Measurements from ENCODE around the gene MBOAT2.

The MBOAT2 gene

GRCh38 chr2:9024575-9024974 lies 21.1 kb upstream of the MBOAT2 start:
- H3K4me3 ChIP-seq (ENCODE audit: low read length, poor library complexity, severe bottlenecking), result no peak overlapping the region
- no peaks in the 10 kb centered on the region for H3K9me3 ChIP-seq (ENCODE audit: insufficient read depth, low read depth, low read length)
- H2AFZ ChIP-seq (ENCODE audit: low read length), result no peak overlapping the region
- no peak for TF ChIP-seq EZH2phosphoT487 (IDR thresholded peaks at IDR 0.05; ENCODE audit: borderline replicate concordance)
- TF ChIP-seq, protein P1, sequence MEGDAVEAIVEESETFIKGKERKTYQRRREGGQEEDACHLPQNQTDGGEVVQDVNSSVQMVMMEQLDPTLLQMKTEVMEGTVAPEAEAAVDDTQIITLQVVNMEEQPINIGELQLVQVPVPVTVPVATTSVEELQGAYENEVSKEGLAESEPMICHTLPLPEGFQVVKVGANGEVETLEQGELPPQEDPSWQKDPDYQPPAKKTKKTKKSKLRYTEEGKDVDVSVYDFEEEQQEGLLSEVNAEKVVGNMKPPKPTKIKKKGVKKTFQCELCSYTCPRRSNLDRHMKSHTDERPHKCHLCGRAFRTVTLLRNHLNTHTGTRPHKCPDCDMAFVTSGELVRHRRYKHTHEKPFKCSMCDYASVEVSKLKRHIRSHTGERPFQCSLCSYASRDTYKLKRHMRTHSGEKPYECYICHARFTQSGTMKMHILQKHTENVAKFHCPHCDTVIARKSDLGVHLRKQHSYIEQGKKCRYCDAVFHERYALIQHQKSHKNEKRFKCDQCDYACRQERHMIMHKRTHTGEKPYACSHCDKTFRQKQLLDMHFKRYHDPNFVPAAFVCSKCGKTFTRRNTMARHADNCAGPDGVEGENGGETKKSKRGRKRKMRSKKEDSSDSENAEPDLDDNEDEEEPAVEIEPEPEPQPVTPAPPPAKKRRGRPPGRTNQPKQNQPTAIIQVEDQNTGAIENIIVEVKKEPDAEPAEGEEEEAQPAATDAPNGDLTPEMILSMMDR (conservative IDR thresholded peaks at IDR 0.05; ENCODE audit: low read length), result no peak
- H3K36me3 ChIP-seq (ENCODE audit: insufficient read depth, low read length), result no peaks in the 10 kb centered on the region
- H3K4me2 ChIP-seq (ENCODE audit: low read depth, low read length, poor library complexity, severe bottlenecking), result no peak overlapping the region
- H3F3A ChIP-seq (ENCODE audit: low read depth), result no peaks in the 10 kb centered on the region; the same call in 1 of the 2 replicates
- peaks cover 19% of the 10 kb centered on the region for H3K4me1 ChIP-seq (ENCODE audit: insufficient read depth, low read length, poor library complexity, severe bottlenecking)
- H4K20me1 ChIP-seq (ENCODE audit: insufficient read depth, low read length, poor library complexity, severe bottlenecking), result no peaks in the 10 kb centered on the region
- no peaks in the 10 kb centered on the region for H3K9me2 ChIP-seq (replicated peaks; ENCODE audit: low read depth, low read length)
- H3K9ac ChIP-seq (ENCODE audit: low read depth, low read length, poor library complexity, severe bottlenecking), result no peak overlapping the region
- no peaks in the 10 kb centered on the region for H3K27me3 ChIP-seq (ENCODE audit: insufficient read depth, low read length, poor library complexity, severe bottlenecking)
- H3K79me2 ChIP-seq (ENCODE audit: insufficient read depth, low read length), result no peaks in the 10 kb centered on the region

- H3K9ac ChIP-seq (ENCODE audit: low read depth, low read length, poor library complexity, severe bottlenecking), result no peak overlapping the region
- no peak overlapping the region for H3K4me3 ChIP-seq (ENCODE audit: low read length, poor library complexity, severe bottlenecking)
- H4K20me1 ChIP-seq (ENCODE audit: insufficient read depth, low read length, poor library complexity, severe bottlenecking), result no peaks in the 10 kb centered on the region
- H3K4me2 ChIP-seq (ENCODE audit: low read depth, low read length, poor library complexity, severe bottlenecking), result no peak overlapping the region
- H3K36me3 ChIP-seq (ENCODE audit: insufficient read depth, low read length), result no peaks in the 10 kb centered on the region
- H3K4me1 ChIP-seq (ENCODE audit: insufficient read depth, low read length, poor library complexity, severe bottlenecking), result peaks cover 44% of the 10 kb centered on the region
- H3K79me2 ChIP-seq (ENCODE audit: insufficient read depth, low read length), result no peaks in the 10 kb centered on the region
- H3K27me3 ChIP-seq (ENCODE audit: insufficient read depth, low read length, poor library complexity, severe bottlenecking), result no peaks in the 10 kb centered on the region
- peaks cover 4% of the 10 kb centered on the region for H3F3A ChIP-seq (ENCODE audit: low read depth)
- TF ChIP-seq, protein P1 (conservative IDR thresholded peaks at IDR 0.05; ENCODE audit: low read length), result no peak
- no peak for TF ChIP-seq EZH2phosphoT487 (IDR thresholded peaks at IDR 0.05; ENCODE audit: borderline replicate concordance)
- H3K9me3 ChIP-seq (ENCODE audit: insufficient read depth, low read depth, low read length), result no peaks in the 10 kb centered on the region
- H2AFZ ChIP-seq (ENCODE audit: low read length), result no peak overlapping the region
- no peaks in the 10 kb centered on the region for H3K9me2 ChIP-seq (replicated peaks; ENCODE audit: low read depth, low read length)
These were observed 18.2 kb upstream of the MBOAT2 start for GRCh38 chr2:9021563-9022211.

DNA sequence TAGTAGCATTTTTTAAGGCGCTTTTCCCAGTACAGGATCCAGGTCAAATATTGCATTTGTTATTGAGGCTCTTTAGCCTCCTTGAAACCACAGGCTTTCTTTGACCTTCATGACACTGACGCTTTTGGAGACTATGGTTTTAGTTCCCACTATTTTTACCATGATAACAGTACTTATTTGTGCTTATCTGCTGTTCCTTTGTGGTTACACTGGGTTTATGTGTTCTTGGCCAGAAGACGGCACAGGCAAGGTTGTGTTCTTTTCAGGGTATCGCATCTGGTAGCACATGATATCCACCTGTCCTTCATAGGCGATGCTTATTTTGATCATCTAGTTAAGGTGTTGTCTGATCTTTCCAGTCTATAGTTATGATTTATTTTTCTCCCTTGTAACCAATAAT lies 16.8 kb upstream of the MBOAT2 start:
- H3K36me3 ChIP-seq (ENCODE audit: insufficient read depth, low read length), result no peaks in the 10 kb centered on the region
- H3K9me2 ChIP-seq (replicated peaks; ENCODE audit: low read depth, low read length), result no peaks in the 10 kb centered on the region
- H3K4me1 ChIP-seq (ENCODE audit: insufficient read depth, low read length, poor library complexity, severe bottlenecking), result peaks cover 54% of the 10 kb centered on the region
- H3K79me2 ChIP-seq (ENCODE audit: insufficient read depth, low read length), result no peaks in the 10 kb centered on the region
- no peaks in the 10 kb centered on the region for H4K20me1 ChIP-seq (ENCODE audit: insufficient read depth, low read length, poor library complexity, severe bottlenecking)
- no peak overlapping the region for H3K9ac ChIP-seq (ENCODE audit: low read depth, low read length, poor library complexity, severe bottlenecking)
- no peak overlapping the region for H3K4me3 ChIP-seq (ENCODE audit: low read length, poor library complexity, severe bottlenecking)
- peaks cover 4% of the 10 kb centered on the region for H3F3A ChIP-seq (ENCODE audit: low read depth)
- peak overlapping the region; percentile 22 for H3K4me2 ChIP-seq (ENCODE audit: low read depth, low read length, poor library complexity, severe bottlenecking)
- TF ChIP-seq, protein P1 (conservative IDR thresholded peaks at IDR 0.05; ENCODE audit: low read length), result no peak
- TF ChIP-seq EZH2phosphoT487 (IDR thresholded peaks at IDR 0.05; ENCODE audit: borderline replicate concordance), result no peak
- no peak overlapping the region for H2AFZ ChIP-seq (ENCODE audit: low read length)
- no peaks in the 10 kb centered on the region for H3K27me3 ChIP-seq (ENCODE audit: insufficient read depth, low read length, poor library complexity, severe bottlenecking)
- no peaks in the 10 kb centered on the region for H3K9me3 ChIP-seq (ENCODE audit: insufficient read depth, low read depth, low read length)

All from Loucy (cell line).